ENCODE data around the gene LRRIQ4.

GRCh38 chr3:169827712-169828111 is 15.0 kb downstream of the LRRIQ4 start:
- no peak for TF ChIP-seq CTCF (IDR thresholded peaks at IDR 0.05)
- TF ChIP-seq POLR2A (IDR thresholded peaks at IDR 0.05; ENCODE audit: low read depth) = no peak
